HG03558 (cell line): ENCODE data around the gene UBE4B.
A peak's percentile ranks its signal among the peaks of the same experiment; 100 is the strongest.
"Not testable (repeated sequence)": the region's sequence is repeated elsewhere in the genome, so short reads cannot be mapped to it uniquely, and the experiment has no call there.

ENCODE experiments used
- ATAC-seq: cut with Tn5 transposase; IDR thresholded peaks from one replicate; pipeline ENCODE4 v1.9.1; 2021; ENCODE audit warnings: moderate number of reproducible peaks; ENCODE audit not compliant: unreplicated experiment; ENCODE audit errors: extremely low read depth

The UBE4B gene

DNA sequence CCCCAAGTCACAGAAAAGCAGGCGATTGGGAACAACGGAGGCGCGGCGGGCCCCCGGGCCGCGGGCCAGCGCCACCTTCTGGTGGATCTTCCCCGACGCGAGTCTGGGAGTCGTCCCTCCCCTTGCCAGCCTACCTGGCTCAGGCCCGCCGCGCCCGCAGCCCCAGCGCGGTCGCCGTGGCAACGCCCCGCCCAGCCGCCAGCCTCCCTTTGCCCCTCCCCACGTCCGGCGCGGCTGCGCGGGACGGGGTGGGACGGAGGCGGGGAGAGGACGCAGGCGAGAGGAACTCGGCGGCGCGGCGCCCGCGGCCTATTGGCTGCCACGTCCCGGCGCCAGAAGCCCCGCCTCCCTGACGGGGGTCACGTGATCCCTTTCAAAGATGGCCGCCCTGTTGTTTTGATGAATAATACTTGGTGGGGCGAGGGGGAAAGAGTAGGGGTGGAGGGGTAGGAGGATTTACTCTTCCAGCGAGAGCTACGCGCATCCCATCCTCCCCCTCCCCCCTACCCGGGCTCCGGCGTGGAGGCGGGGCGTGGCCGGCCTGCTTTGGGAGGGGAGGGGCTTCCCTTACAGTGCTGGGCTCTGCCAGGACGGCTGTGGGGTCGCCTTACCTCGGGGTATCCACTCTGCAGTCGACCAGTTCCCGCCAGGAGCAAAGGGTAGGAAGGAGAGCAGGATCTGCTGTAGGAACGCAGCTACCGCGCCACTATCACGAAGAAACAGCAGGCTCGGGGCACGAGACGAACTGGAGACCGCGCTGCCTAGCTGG is at the start of gene UBE4B:
TSS of gene UBE4B (plus strand) at position 369 of the 769 bp plus-strand sequence. CDS start 713 bp downstream, outside the sequence.
- ATAC-seq, result peak; percentile 86

DNA sequence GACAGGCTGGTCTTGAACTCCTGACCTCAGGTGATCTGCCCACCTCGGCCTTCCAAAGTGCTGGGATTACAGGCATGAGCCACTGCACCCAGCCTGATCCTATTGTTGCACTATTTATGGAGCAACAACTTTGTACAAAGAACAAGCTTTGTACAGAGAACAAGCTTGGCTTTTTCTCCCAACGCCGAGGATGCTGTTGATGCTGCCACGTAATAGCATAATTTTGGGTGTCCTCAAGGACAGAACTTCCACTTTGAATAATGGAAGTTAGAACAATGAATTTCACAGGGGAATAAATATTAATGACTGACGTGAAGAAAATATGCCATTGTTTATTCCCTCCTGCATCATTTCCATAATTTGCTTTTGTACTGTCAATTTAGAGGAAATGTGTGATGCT is 48.5 kb upstream of the UBE4B start:
- no peak for ATAC-seq

DNA sequence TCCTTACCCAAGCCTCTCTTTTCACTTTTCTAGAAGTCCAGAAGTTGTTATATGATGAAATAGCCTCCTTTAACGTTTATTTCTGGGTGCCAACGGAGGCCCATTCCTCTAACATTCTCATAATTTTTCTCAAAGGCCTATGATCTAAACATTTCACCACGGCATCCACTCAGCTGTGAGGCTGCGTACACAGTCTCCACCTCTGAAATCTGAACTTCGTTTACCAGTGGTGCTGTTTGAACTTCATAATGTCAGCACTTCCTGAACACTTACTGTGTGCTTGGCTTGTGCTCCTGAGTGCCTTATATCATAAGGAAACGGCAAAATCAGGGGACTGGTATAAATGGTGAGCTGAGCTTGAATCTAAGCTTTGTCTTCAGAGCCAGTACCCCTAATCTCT is 47.8 kb upstream of the UBE4B start:
- ATAC-seq, result no peak

DNA sequence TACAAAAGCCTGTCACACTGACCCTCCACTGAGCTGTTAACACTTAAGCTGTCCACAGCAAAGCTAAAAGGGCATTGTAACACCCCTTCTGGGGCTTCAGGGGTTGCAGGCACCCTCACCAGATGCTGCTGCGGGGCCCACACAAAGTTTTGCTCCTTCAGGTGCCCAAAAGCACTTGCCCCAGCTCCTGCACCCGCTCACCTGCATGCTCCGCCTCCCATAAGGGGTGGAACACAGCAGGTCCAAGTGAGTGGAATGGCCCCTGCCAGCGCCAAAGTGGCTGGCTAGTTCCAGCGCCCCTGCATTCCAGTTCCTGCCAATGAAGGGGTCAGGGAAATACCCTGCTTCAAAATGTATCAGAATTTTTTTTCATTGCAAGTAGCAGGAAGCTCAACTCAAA is 43.0 kb upstream of the UBE4B start:
- no peak for ATAC-seq

DNA sequence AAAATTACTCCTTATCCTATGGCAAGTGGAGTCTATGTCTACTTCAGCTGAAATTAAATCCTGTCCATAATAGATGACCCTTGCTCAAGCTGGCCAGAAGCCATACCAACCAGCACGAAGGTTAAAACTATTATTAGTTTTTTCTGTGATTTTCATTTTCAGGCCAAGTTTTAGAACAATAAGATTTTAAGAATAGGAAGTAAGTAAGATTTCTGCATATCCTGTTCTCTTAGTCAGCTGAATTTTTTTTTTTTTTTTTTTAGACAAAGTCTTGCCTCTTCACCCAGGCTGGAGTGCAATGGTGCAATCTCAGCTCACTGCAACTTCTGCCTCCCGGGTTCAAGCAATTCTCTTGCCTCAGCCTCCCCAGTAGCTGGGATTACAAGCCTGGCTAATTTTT is 41.8 kb upstream of the UBE4B start:
- no peak for ATAC-seq

DNA sequence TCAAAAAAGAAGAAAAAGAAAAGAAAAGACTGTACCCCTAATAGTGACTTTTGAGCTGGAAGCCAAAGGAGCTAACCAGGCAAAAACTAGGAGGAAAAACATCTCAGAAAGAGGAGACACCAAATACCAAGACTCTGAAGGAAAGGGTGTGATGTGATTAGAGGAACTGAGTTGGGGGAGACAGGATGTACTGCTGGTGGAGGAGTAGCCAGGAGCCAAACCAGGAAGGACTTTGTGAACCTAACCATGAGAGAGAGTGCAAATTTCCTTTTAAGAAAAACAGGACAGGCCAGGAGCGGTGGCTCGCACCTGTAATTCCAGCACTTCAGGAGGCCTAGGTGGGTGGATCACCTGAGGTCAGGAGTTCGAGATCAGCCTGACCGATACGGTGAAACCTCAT is 39.8 kb upstream of the UBE4B start:
- ATAC-seq, result no peak

DNA sequence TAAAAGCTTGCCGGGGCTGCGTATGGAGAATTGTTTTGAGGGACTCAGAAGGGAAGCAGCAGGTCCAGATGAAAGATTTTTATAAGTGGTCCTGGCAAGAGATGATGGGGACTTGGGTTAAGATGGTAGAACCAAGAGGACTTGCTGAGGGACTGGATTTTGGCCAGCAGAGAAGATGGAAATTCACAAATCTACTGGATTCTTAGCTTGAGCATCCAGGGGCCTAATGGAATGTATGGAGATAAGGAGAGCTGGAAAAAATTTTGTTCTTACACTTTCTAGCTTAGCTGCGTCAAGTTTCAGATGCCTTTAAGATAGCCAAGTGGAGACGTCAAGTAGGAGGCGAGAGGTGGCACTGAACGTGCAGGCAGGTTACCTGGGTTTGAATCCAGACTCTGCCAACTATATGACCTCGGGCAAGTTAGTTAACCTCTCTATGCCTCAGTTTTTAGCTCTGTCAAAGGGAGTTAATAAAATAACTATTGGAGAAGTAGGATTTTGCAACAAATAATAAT is 39.1 kb upstream of the UBE4B start:
- no peak for ATAC-seq

DNA sequence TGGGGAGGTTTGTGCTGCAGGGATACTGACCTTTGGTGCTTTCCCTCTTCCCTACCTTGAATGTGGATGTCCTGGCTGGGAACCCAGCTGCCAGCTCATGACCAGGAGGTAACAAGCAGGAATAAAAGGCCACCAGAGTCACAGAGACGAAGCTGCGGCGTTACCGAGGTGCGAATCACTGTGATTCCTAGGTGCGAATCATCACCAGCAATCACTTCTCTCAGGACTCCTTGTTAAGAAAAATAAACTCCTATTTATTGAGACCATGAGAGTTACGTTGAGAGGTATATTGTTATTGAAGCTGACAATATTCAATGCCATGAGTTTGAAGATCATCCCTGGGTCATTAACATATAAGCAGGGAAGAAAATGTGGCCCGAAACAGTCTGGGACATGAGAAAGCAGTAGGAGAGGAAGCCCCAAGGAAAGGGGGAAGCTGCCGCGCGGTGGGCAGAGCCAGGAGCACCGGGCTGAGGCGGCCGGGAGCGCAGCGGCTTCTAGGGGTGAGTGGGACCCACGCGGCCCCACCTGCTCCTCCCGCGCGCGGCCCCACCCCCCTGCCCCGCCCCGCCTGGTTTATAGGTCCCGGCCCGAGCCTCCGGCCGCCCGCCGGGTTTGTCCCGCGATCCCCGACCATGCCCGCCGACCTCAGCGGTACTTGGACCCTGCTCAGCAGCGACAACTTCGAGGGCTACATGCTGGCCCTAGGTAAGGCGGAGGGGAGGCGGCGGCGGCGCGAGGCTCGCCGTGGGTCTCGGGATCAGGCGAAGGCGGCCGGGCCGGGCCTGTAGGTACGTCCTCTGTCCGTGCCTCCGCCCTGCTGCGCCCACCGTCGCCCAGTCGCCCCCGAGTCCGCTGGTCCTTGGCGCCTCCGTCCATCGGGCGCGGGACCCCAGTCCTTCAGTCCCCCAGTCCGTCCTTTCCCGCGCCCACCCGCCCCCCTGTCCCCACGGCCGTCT is 35.9 kb upstream of the UBE4B start, which contains the start of gene RBP7:
TSS of gene RBP7 (plus strand) at position 605 of the 959 bp plus-strand sequence. CDS start at position 636, 31 bp downstream.
- ATAC-seq, result no peak

DNA sequence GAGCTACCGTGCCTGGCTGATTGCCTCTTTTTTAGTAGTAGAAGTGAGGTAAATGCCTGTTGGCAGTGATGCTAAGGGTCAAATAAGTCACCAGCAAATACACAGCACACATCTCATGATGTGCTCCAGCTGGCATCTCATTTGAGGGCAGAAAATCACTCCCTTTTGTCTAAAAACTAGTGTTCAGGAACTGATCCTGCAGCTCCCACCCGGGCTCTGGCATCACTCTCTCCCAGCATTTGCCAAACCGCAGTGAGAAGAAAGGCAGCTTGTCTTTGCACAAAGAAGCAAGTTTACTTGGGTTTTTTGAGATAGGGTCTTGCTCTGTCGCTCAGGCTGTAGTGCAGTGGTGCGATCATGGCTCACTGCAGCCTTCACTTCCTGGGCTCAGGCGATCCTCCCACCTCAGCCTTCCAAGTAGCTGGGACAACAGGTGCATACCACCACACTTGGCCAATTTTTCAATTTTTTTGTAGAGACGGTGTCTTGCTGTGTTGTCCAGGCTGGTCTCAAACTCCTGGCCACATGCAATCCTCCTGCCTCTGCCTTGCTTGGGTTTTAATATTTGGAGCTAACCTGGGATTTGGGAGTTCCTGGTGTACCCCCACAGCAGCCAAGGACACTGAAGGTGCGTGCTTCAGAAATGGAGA is 31.6 kb upstream of the UBE4B start:
- ATAC-seq, result no peak

DNA sequence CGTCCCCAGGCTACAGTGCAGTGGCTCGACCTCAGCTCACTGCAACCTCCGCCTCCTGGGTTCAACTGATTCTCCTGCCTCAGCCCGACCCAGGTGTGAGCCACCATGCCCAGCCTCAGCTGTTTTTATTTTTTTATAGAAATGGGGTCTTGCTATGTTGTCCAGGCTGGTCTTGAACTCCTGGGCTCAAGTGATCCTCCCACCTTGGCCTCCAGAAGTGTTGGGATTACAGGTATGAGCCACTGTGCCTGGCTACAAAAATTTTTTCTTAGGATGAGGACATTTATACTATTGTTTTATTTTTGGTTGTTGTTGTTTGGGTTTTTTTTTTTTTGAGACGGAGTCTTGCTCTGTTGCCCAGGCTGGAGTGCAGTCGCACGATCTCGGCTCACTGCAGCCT is 27.5 kb upstream of the UBE4B start:
- ATAC-seq, result not testable (repeated sequence)

DNA sequence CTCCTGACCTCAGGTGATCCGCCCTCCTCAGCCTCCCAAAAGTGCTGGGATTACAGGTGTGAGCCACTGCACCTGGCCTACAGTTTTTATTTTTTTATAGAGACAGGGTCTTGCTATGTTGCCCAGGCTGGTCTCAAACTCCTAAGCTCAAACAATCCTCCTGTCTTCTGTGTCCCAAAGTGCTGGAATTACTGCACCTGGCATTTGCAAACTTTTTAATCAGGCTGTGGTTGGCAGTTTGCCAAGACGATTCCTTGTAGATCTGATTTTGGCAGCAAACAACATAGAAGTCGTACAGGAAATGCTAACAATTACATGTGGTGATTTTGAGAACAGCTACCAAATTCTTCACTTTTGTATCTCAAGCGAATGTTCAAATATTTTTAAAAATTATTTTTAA is 25.6 kb upstream of the UBE4B start:
- no peak for ATAC-seq

DNA sequence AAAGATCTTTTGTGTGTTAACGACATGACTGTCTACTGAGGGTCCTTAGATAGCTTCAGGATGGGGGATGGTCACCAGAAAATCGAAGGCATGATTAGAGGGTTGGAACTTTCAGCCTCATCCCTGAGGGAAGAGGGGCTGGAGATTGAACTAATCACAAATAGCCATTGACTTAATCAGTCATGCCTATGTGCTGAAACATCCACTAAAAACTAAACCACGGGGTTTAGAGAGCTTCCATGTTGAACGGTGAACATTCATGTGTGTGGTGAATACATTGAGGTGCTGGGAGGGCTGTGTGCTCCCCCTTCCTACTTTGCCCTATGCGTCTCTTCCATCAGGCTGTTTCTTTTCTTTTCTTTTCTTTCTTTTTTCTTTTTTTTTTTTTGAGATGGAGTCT is 18.7 kb upstream of the UBE4B start:
- no peak for ATAC-seq

DNA sequence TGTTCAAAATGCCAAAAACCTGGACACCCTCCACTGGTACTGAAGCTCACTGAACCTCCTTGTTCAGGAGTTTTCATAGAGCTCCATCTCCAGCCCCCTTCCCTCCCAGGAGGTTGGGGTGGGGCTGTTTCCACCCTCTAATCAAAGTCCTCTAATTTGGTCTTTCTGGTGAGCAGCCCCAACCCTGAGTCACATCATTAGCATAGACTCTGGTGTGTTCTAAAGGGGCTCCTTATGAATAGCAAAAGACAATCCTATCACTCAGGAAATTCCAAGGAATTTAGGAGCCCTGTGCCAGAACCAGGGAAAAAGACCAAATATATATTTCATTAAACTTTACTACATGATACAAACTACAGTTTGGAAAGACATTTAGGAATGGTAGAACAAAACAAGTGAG is 13.2 kb upstream of the UBE4B start:
- no peak for ATAC-seq

DNA sequence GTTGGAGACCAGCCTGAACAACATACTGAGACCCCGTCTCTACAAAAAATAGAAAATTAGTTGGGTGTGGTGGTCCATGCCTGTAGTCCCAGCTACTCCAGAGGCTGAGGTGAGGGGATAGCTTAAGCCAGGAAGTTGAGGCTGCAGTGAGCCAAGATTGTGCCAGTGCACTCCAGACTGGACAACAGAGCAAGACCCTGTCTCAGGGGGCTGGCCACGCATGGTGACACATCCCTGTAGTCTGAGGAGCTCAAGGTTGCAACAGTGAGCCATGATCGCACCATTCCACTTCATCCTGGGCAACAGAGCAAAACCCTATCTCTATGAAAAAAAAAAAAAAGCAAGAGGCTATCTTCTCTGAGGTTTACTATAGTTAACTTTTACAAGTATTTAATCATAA is 12.7 kb upstream of the UBE4B start:
- no peak for ATAC-seq

DNA sequence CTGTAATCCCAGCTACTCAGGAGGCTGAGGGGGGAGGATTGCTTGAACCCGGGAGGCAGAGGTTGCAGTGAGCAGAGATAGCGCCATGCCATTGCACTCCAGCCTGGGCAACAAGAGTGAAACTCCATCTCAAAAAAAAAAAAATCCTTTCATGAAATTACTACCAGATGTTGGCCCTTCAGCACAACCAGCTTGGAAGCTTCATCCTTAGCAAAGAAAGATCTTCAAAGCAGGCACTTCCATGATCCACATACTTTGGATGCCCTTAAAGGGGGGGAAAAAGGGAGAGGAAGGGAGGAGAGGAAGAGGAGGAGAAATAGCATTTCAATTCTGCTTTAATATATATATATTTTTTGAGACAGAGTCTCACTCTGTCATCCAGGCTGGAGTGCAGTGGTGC is 12.1 kb upstream of the UBE4B start:
- ATAC-seq, result not testable (repeated sequence)

DNA sequence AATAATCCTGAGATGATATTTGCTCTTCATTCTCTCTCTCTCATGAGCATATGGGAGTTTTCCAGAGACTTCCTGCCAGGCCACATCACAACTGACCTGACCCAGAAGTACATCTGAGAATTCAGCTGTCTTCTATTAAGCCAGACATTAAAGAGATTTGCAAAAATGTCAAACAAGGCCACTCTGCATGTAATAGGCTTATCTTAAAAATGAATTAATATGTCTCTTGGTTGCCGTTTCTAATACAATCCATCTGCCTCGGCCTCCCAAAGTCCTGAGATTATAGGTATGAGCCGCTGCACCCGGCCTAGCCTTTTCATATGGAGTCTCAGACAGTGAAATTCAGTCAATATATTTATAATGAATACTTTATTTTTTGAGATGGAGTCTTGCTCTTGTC is 10.8 kb upstream of the UBE4B start:
- ATAC-seq, result not testable (repeated sequence)

DNA sequence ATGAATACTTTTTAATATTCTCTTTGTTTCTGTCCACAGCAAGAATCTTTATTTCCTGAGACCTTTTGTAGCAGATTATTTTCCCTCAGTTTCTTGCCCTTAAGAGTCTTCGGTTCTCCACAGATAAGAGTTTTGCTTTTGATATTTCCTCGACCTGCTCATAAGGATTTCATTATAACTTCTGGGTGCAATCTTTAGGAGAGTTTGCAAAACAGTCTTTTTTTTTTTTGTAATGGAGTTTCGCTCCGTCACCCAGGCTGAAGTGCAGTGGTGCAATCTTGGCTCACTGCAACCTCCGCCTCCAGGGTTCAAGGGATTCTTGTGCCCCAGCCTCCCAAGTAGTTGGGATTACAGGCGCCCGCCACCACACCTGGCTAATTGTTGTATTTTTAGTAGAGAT is 10.1 kb upstream of the UBE4B start:
- no peak for ATAC-seq

DNA sequence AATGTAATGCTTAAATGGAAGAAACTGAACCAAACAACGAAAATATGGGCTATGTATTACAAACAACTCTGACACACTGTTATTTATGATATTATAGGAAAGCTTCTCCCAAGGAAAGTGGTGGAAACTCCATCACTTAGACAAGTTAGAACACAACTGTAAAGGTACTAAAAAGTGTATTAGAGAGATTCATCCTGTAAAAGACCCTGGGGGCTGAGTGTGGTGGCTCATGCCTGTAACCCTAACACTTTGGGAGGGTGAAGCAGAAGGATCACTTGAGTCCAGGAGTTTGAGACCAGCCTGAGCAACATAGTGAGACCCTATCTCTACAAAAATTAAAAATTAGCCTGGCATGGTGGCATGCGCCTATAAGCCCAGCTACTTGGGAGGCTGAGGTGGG is 7.4 kb upstream of the UBE4B start:
- ATAC-seq, result no peak

DNA sequence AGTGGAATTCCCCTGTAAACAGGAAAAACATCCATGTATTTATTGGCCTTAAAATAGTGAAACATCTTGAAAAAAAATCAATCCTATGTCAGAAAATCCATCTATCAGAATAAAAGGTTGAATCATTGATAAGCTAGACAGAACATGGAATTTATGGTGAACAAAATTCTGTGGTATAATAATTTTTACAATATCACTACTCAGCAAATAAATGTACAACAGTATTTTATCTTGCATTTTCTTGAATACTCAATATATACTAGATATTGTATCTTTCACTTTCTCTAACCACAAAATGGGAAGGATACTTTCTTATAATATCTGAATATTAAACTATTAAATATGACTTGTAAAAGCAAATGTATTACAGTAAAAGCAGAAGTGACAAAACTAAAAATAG is 5.7 kb upstream of the UBE4B start:
- no peak for ATAC-seq

DNA sequence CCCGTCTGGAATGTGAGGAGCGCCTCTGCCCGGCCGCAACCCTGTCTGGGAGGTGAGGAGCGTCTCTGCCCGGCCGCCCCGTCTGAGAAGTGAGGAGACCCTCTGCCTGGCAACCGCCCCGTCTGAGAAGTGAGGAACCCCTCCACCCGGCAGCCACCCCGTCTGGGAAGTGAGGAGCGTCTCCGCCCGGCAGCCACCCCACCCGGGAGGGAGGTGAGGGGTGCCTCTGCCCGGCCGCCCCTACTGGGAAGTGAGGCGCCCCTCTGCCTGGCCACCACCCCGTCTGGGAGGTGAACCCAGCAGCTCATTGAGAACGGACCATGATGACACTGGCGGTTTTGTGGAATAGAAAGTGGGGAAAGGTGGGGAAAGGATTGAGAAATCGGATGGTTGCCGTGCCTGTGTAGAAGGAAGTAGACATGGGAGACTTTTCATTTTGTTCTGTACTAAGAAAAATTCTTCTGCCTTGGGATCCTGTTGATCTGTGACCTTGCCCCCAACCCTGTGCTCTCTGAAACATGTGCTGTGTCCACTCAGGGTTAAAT is 3.7 kb upstream of the UBE4B start:
- not testable (repeated sequence) for ATAC-seq
